GM18508 (cell line): ENCODE data around the gene C16orf74.

Experiments used
- ATAC-seq: cut with Tn5 transposase; IDR thresholded peaks from one replicate; pipeline ENCODE4 v1.9.1; 2021; ENCODE audit warnings: moderate number of reproducible peaks; ENCODE audit not compliant: insufficient read depth, unreplicated experiment

C16orf74 gene

GRCh38 chr16:85720302-85720637 is 30.6 kb downstream of the C16orf74 start:
- ATAC-seq, result no peak

GRCh38 chr16:85719605-85720301 is 31.1 kb downstream of the C16orf74 start:
- ATAC-seq, result no peak

GRCh38 chr16:85718682-85719081 is 32.2 kb downstream of the C16orf74 start:
- no peak for ATAC-seq

- ATAC-seq, result no peak
These were observed 32.8 kb downstream of the C16orf74 start for GRCh38 chr16:85718153-85718477.

GRCh38 chr16:85717393-85718152 is 33.3 kb downstream of the C16orf74 start:
- ATAC-seq, result no peak

GRCh38 chr16:85716680-85717038 is 34.2 kb downstream of the C16orf74 start:
- no peak for ATAC-seq

- ATAC-seq, result no peak
These were observed 34.7 kb downstream of the C16orf74 start for GRCh38 chr16:85716022-85716679.

- no peak for ATAC-seq
These were observed 35.5 kb downstream of the C16orf74 start for GRCh38 chr16:85715169-85716021.

GRCh38 chr16:85712801-85713200 is 38.1 kb downstream of the C16orf74 start:
- no peak for ATAC-seq

GRCh38 chr16:85711982-85712587 is 38.8 kb downstream of the C16orf74 start:
- no peak for ATAC-seq

- no peak for ATAC-seq
These were observed 40.2 kb downstream of the C16orf74 start for GRCh38 chr16:85710732-85711131.

GRCh38 chr16:85709766-85710585 is 40.9 kb downstream of the C16orf74 start:
- ATAC-seq, result no peak

GRCh38 chr16:85708338-85708737 is 42.6 kb downstream of the C16orf74 start:
- ATAC-seq, result no peak

- no peak for ATAC-seq
These were observed 43.3 kb downstream of the C16orf74 start for GRCh38 chr16:85707528-85708095.

GRCh38 chr16:85706449-85707034 is 44.4 kb downstream of the C16orf74 start:
- ATAC-seq, result no peak

GRCh38 chr16:85704900-85705846 is 45.7 kb downstream of the C16orf74 start:
- no peak for ATAC-seq

- ATAC-seq, result no peak
These were observed 46.9 kb downstream of the C16orf74 start for GRCh38 chr16:85704011-85704410.

- ATAC-seq, result no peak
These were observed 51.3 kb downstream of the C16orf74 start for GRCh38 chr16:85699628-85700027.
